Erythroblast (primary cell): ENCODE results near the gene NLRC4.

Experiments
- GATA1 ChIP-seq: IDR thresholded peaks from 2 replicates; pipeline ENCODE4 v1.6.1; 2011; ENCODE audit warnings: low read depth, mild to moderate bottlenecking, control low read depth, low read length, moderate library complexity
- POLR2A ChIP-seq: IDR thresholded peaks from 2 replicates; pipeline ENCODE4 v1.6.1; 2011; ENCODE audit warnings: mild to moderate bottlenecking, low read length

- TF ChIP-seq POLR2A (no peak), GATA1 (no peak)
Measured at GRCh38 chr2:32284321-32284720, 19.6 kb upstream of the NLRC4 start.
